H9 (cell line): ENCODE measurements around the gene UEVLD. TPM values are rescaled to one million over a fixed set of nuclear protein-coding genes. Genes with fewer than 3 reads are reported as not detected.

Experiments used
- DNase-seq: peaks from one replicate; pipeline ENCODE4 v3.0.0-alpha.2; 2017
- H2AFZ ChIP-seq: one replicate; pipeline ENCODE4 v1.6.1; 2013; ENCODE audit warnings: mild to moderate bottlenecking, low read length, control low read depth, moderate library complexity
- H2AK5ac ChIP-seq: 2 replicates; pipeline ENCODE4 v1.6.1; 2013; ENCODE audit warnings: low read length, control low read depth, mixed read lengths; ENCODE audit not compliant: insufficient read length
- H2BK120ac ChIP-seq: one replicate; pipeline ENCODE4 v1.6.1; 2013; ENCODE audit warnings: low read depth, mild to moderate bottlenecking, low read length, control low read depth, inconsistent platforms; ENCODE audit not compliant: poor library complexity, severe bottlenecking
- H2BK12ac ChIP-seq: 2 replicates; pipeline ENCODE4 v1.6.1; 2013; ENCODE audit warnings: low read length, control low read depth, mixed read lengths, low read depth; ENCODE audit not compliant: insufficient read length
- H2BK15ac ChIP-seq: 2 replicates; pipeline ENCODE4 v1.6.1; 2013; ENCODE audit warnings: low read depth, low read length, control low read depth
- H2BK20ac ChIP-seq: one replicate; pipeline ENCODE4 v1.6.1; 2013; ENCODE audit warnings: low read depth, mild to moderate bottlenecking, low read length, control low read depth, inconsistent platforms; ENCODE audit not compliant: poor library complexity, severe bottlenecking
- H2BK5ac ChIP-seq: 2 replicates; pipeline ENCODE4 v1.6.1; 2013; ENCODE audit warnings: low read length, control low read depth, mixed read lengths; ENCODE audit not compliant: insufficient read length
- H3K14ac ChIP-seq: 2 replicates; pipeline ENCODE4 v1.6.1; 2013; ENCODE audit warnings: low read length, control low read depth; ENCODE audit not compliant: insufficient read depth
- H3K18ac ChIP-seq: 2 replicates; pipeline ENCODE4 v1.6.1; 2013; ENCODE audit warnings: low read depth, mild to moderate bottlenecking, mixed read lengths, low read length, control low read depth; ENCODE audit not compliant: insufficient read length
- H3K23ac ChIP-seq: 2 replicates; pipeline ENCODE4 v1.6.1; 2013; ENCODE audit warnings: low read length, control low read depth, mixed read lengths, low read depth; ENCODE audit not compliant: insufficient read length
- H3K23me2 ChIP-seq: 2 replicates; pipeline ENCODE4 v1.6.1; 2013; ENCODE audit warnings: low read depth, mild to moderate bottlenecking, mixed read lengths, low read length, control low read depth; ENCODE audit not compliant: insufficient read length, poor library complexity, severe bottlenecking
- H3K27ac ChIP-seq: 2 replicates; pipeline ENCODE4 v1.5.1; 2013; ENCODE audit warnings: low read length, control low read depth, mixed read lengths, low read depth; ENCODE audit not compliant: insufficient read length
- H3K27me3 ChIP-seq: 2 replicates; pipeline ENCODE4 v1.6.1; 2013; ENCODE audit warnings: low read length, control low read depth, inconsistent platforms; ENCODE audit not compliant: insufficient read depth
- H3K4ac ChIP-seq: 2 replicates; pipeline ENCODE4 v1.6.1; 2013; ENCODE audit warnings: low read depth, mild to moderate bottlenecking, control low read depth, inconsistent platforms, low read length, moderate library complexity
- H3K4me1 ChIP-seq: 2 replicates; pipeline ENCODE4 v1.6.1; 2013; ENCODE audit warnings: low read length, control low read depth, inconsistent platforms; ENCODE audit not compliant: insufficient read depth
- H3K4me2 ChIP-seq: 2 replicates; pipeline ENCODE4 v1.6.1; 2013; ENCODE audit warnings: low read length, control low read depth, mixed read lengths; ENCODE audit not compliant: insufficient read length, insufficient read depth
- H3K56ac ChIP-seq: 2 replicates; pipeline ENCODE4 v1.6.1; 2013; ENCODE audit warnings: low read depth, mild to moderate bottlenecking, mixed read lengths, low read length, control low read depth; ENCODE audit not compliant: insufficient read length
- H3K79me1 ChIP-seq: 2 replicates; pipeline ENCODE4 v1.6.1; 2013; ENCODE audit warnings: low read depth, mild to moderate bottlenecking, moderate library complexity, low read length, control low read depth, inconsistent platforms; ENCODE audit not compliant: insufficient read depth, poor library complexity, severe bottlenecking
- H3K79me2 ChIP-seq: 2 replicates; pipeline ENCODE4 v1.6.1; 2013; ENCODE audit warnings: low read length, control low read depth, inconsistent platforms; ENCODE audit not compliant: insufficient read depth
- H3K9ac ChIP-seq: 2 replicates; pipeline ENCODE4 v1.6.1; 2013; ENCODE audit warnings: low read length, control low read depth, mixed read lengths; ENCODE audit not compliant: insufficient read length; ENCODE audit errors: extremely low read depth
- H3K9me3 ChIP-seq: one replicate; pipeline ENCODE4 v1.6.1; 2013; ENCODE audit warnings: low read depth, low read length, inconsistent platforms; ENCODE audit not compliant: control insufficient read depth
- H3T11ph ChIP-seq: one replicate; pipeline ENCODE4 v1.6.1; 2013; ENCODE audit warnings: mild to moderate bottlenecking, low read length, control low read depth, inconsistent platforms
- H4K20me1 ChIP-seq: one replicate; pipeline ENCODE4 v1.6.1; 2013; ENCODE audit not compliant: control insufficient read depth, insufficient read length, insufficient read depth
- H4K5ac ChIP-seq: 2 replicates; pipeline ENCODE4 v1.6.1; 2013; ENCODE audit warnings: low read depth, mild to moderate bottlenecking, mixed read lengths, low read length, control low read depth; ENCODE audit not compliant: insufficient read length
- H4K8ac ChIP-seq: replicated peaks from 2 replicates; pipeline ENCODE4 v1.6.1; 2013; ENCODE audit warnings: low read length, control low read depth, mixed read lengths, low read depth; ENCODE audit not compliant: insufficient read length
- H4K91ac ChIP-seq: 2 replicates; pipeline ENCODE4 v1.6.1; 2013; ENCODE audit warnings: low read depth, mild to moderate bottlenecking, moderate library complexity, mixed read lengths, low read length, control low read depth; ENCODE audit not compliant: insufficient read length
- H3K27ac Mint-ChIP-seq, 3 experiments: 2 replicates in 2 of 3; 3 replicates in 1 of 3; pipeline ENCODE4 v1.8.0; 2020 to 2021; ENCODE audit warnings: mixed read lengths in 3 of 3, mild to moderate bottlenecking in 1 of 3, moderate library complexity in 1 of 3
- H3K27me3 Mint-ChIP-seq: 2 replicates; pipeline ENCODE4 v1.8.0; 2021; ENCODE audit warnings: low read depth, mild to moderate bottlenecking, moderate library complexity, mixed read lengths
- H3K36me3 Mint-ChIP-seq, 3 experiments: 2 replicates in 2 of 3; 3 replicates in 1 of 3; pipeline ENCODE4 v1.8.0; 2020 to 2021; ENCODE audit warnings: low read depth in 3 of 3, mixed read lengths in 3 of 3; ENCODE audit not compliant: insufficient read depth in 1 of 3
- H3K4me1 Mint-ChIP-seq, 2 experiments: 2 replicates each; pipeline ENCODE4 v1.8.0; 2020; ENCODE audit warnings: mixed read lengths in 2 of 2
- H3K4me3 Mint-ChIP-seq, 2 experiments: 2 replicates in 1 of 2; 3 replicates in 1 of 2; pipeline ENCODE4 v1.8.0; 2020 to 2021; ENCODE audit warnings: mild to moderate bottlenecking in 2 of 2, mixed read lengths in 2 of 2, moderate library complexity in 1 of 2
- H3K9me3 Mint-ChIP-seq, 2 experiments: 2 replicates in 1 of 2; 3 replicates in 1 of 2; pipeline ENCODE4 v1.8.0; 2020; ENCODE audit warnings: mild to moderate bottlenecking in 2 of 2, mixed read lengths in 2 of 2, moderate library complexity in 1 of 2
- CTCF ChIP-seq: fragments of 200-600 bp; sonication (generic); conservative IDR thresholded peaks from 3 replicates; pipeline ENCODE4 v1.8.0; 2021; ENCODE audit warnings: antibody characterized with exemption, mild to moderate bottlenecking
- WGBS: extraction: QIAGEN DNeasy Blood & Tissue Kit; methylation state at CpG from one replicate; pipeline ENCODE4 v1.1.7; 2013; ENCODE audit warnings: missing lambda C conversion rate, low lambda C conversion rate, mixed read lengths; ENCODE audit not compliant: insufficient read length; ENCODE audit errors: extremely low coverage; 5-methylcytosine and 5-hydroxymethylcytosine counted together
- total RNA-seq: library from RNA; stranded (reverse); gene quantifications from 2 replicates; pipeline ENCODE4 v1.2.1, GENCODE V29; 2021

UEVLD gene
- total RNA-seq, 1 experiment from 2014 or later, result 7.9 TPM

- Mint-ChIP-seq H3K4me3 (no peak overlapping the region), H3K9me3 (no peaks in the 10 kb centered on the region), H3K27ac (no peak overlapping the region), H3K4me1 (peaks cover 0 to 3% of the 10 kb centered on the region in 2 experiments; a peak in 2 of 4 replicates), H3K36me3 (peaks cover 0 to 21% (median 7%) of the 10 kb centered on the region in 3 experiments; a peak in 5 of 7 replicates), H3K27me3 (no peaks in the 10 kb centered on the region)
- H3K9ac ChIP-seq, result no peak overlapping the region
- no peaks in the 10 kb centered on the region for H3K23me2 ChIP-seq
- H3K27ac ChIP-seq, result no peak overlapping the region
- H4K91ac ChIP-seq, result no peak overlapping the region
- no peak overlapping the region for H2AK5ac ChIP-seq
- no peak overlapping the region for H2BK15ac ChIP-seq
- no peaks in the 10 kb centered on the region for H3K79me1 ChIP-seq
- H2BK120ac ChIP-seq, result no peak overlapping the region
- TF ChIP-seq CTCF, result no peak
- H2BK20ac ChIP-seq, result no peak overlapping the region
- H3K9me3 ChIP-seq, result no peaks in the 10 kb centered on the region
- H3K23ac ChIP-seq, result no peak overlapping the region
- H3K56ac ChIP-seq, result no peak overlapping the region
- no peaks in the 10 kb centered on the region for H3K27me3 ChIP-seq
- no CpG with 5 or more reads among the region's 1 CpG for WGBS
- no peak overlapping the region for H3K4me2 ChIP-seq
- no peak overlapping the region for H4K8ac ChIP-seq
- H2BK5ac ChIP-seq, result no peak overlapping the region
- DNase-seq, result no peak
- H3K4me1 ChIP-seq, result no peaks in the 10 kb centered on the region
- H3K79me2 ChIP-seq, result no peaks in the 10 kb centered on the region
- H3K18ac ChIP-seq, result no peak overlapping the region
- H3T11ph ChIP-seq, result no peak overlapping the region
- no peaks in the 10 kb centered on the region for H4K20me1 ChIP-seq
- no peak overlapping the region for H2BK12ac ChIP-seq
- no peak overlapping the region for H4K5ac ChIP-seq
- no peak overlapping the region for H3K4ac ChIP-seq
- H2AFZ ChIP-seq, result no peak overlapping the region
- H3K14ac ChIP-seq, result no peak overlapping the region
Observed at GRCh38 chr11:18575361-18575760, 13.2 kb downstream of the UEVLD start.
